ENCODE data around the gene TRIM27. TPM values are rescaled to one million over a fixed set of nuclear protein-coding genes. Genes with fewer than 3 reads are reported as not detected.
A peak's percentile ranks its signal among the peaks of the same experiment; 100 is the strongest.
"Not testable (repeated sequence)": the region's sequence is repeated elsewhere in the genome, so short reads cannot be mapped to it uniquely, and the experiment has no call there.

TRIM27 gene
- total and polyA plus RNA-seq, 10 of the 15 experiments (the other 5 are each of a cell fraction or from before 2014, with no cell fraction given), result 18.5 to 74.7 (median 58.0) TPM

DNA sequence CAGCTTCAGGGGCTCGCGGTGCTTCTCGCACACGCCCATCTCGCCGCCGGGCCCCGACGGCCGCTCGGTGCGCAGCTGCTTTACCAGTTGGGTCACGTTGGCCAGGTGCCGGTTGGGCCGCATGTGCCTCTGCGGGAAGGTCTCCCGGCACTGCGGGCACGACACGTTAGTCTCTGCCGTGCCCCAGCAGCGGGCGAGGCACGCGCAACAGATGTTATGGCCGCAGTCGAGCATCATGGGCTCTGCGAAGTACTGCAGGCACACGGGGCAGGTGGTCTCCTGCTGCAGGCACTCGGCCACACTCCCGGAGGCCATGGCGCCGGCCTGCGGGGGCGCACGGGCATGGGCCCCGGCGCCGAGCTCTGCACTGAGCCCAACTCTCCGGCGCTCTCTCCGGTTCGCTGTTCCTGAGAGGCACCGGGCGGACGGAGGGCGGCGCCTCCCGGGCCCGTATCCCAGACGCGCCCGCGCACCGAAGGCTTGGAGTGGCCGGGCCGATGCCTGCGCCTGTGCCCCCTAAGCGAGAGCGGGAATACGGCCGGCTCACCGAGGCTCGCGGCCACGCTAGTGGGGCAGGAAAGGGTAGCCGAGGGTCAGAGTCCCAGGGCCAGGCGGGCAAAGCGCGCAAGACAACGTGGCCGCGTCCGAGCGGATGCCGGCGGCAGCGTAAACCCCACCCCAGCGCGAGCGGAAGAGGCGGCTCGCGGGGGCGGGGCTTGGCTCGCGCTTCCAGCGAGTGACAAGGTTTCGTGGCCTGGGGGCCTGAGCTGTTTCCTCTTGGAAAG, at the start of gene TRIM27 (continued):
- TF ChIP-seq BHLHE40 (IDR thresholded peaks at IDR 0.05; ENCODE audit: borderline replicate concordance in 1 of 2, low read depth in 2 of 2, low read length in 1 of 2), result peak in 1 of 2 experiments; percentile 60; a peak in 1 of 4 replicates
- TF ChIP-seq HDGF (IDR thresholded peaks at IDR 0.05), result no peak
- TF ChIP-seq, protein P1, sequence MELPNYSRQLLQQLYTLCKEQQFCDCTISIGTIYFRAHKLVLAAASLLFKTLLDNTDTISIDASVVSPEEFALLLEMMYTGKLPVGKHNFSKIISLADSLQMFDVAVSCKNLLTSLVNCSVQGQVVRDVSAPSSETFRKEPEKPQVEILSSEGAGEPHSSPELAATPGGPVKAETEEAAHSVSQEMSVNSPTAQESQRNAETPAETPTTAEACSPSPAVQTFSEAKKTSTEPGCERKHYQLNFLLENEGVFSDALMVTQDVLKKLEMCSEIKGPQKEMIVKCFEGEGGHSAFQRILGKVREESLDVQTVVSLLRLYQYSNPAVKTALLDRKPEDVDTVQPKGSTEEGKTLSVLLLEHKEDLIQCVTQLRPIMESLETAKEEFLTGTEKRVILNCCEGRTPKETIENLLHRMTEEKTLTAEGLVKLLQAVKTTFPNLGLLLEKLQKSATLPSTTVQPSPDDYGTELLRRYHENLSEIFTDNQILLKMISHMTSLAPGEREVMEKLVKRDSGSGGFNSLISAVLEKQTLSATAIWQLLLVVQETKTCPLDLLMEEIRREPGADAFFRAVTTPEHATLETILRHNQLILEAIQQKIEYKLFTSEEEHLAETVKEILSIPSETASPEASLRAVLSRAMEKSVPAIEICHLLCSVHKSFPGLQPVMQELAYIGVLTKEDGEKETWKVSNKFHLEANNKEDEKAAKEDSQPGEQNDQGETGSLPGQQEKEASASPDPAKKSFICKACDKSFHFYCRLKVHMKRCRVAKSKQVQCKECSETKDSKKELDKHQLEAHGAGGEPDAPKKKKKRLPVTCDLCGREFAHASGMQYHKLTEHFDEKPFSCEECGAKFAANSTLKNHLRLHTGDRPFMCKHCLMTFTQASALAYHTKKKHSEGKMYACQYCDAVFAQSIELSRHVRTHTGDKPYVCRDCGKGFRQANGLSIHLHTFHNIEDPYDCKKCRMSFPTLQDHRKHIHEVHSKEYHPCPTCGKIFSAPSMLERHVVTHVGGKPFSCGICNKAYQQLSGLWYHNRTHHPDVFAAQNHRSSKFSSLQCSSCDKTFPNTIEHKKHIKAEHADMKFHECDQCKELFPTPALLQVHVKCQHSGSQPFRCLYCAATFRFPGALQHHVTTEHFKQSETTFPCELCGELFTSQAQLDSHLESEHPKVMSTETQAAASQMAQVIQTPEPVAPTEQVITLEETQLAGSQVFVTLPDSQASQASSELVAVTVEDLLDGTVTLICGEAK (IDR thresholded peaks at IDR 0.05; ENCODE audit: borderline replicate concordance), result peak; percentile 66; the same call in 1 of the 2 replicates
- TF ChIP-seq SPI1 (IDR thresholded peaks at IDR 0.05; ENCODE audit: borderline replicate concordance, insufficient read depth, low read depth, low read length), result 0 out of 2 replicates have a peak, but pooled peaks have one; percentile 18
- TF ChIP-seq, protein P2, sequence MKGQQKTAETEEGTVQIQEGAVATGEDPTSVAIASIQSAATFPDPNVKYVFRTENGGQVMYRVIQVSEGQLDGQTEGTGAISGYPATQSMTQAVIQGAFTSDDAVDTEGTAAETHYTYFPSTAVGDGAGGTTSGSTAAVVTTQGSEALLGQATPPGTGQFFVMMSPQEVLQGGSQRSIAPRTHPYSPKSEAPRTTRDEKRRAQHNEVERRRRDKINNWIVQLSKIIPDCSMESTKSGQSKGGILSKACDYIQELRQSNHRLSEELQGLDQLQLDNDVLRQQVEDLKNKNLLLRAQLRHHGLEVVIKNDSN (IDR thresholded peaks at IDR 0.05; ENCODE audit: borderline replicate concordance, extremely low read length, insufficient read depth, low read depth, low read length), result peak; percentile 3

DNA sequence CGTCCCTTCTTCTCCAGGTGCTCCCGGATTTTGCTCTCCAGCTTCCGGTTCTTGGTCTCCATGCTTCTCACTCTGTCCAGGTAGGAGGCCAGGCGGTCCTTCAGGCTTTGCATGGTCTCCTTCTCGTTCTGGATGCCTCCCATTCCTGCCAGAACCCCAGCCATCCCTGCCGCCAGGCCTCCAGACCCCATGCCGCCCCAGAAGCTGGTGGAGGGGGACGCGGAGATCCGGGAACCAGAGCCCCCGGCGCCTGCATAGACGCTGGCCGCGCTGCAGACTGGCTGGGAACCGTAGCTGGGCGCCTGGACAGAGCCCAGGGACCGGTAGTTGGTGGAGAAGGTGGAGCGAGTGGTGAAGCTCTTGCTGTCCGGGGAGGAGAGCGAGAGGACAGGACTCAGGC, 46.3 kb upstream of the TRIM27 start:
- SMC1A ChIA-PET (ENCODE audit: uncharacterized antibody, unreplicated experiment); H4K20me1 ChIP-seq (ENCODE audit: control insufficient read depth, insufficient read depth); BruUV-seq (replicated peaks); DNase-seq (ENCODE audit: low read depth, low spot score); CTCF ChIA-PET; RAD21 ChIA-PET (ENCODE audit: unreplicated experiment); H3K36me3 ChIP-seq (ENCODE audit: control insufficient read depth in 2 of 2, insufficient read depth in 2 of 2, low read length in 1 of 2); intact Hi-C loops (cut with micrococcal nuclease; ENCODE audit: unreplicated experiment); H3K9ac ChIP-seq (ENCODE audit: control insufficient read depth, insufficient read depth, low read length); H3K4me1 ChIP-seq (ENCODE audit: control insufficient read depth, insufficient read depth, low read length); in situ Hi-C loops (cut with MboI); H3K4me3 ChIP-seq; H3K4me2 ChIP-seq (ENCODE audit: control insufficient read depth, insufficient read depth); H3K27ac ChIP-seq (ENCODE audit: control insufficient read depth, insufficient read depth); H2AFZ ChIP-seq (ENCODE audit: control insufficient read depth, low read depth, low read length); POLR2A ChIA-PET; FAIRE-seq; H3K27me3 ChIP-seq (replicated peaks in 1 of 2; ENCODE audit: control insufficient read depth in 2 of 2, insufficient read depth in 2 of 2, low read length in 1 of 2); ATAC-seq; H3K9me3 ChIP-seq (replicated peaks; ENCODE audit: control insufficient read depth, insufficient read depth, low read length); H3K79me2 ChIP-seq (ENCODE audit: control insufficient read depth, insufficient read depth, low read length): not testable (repeated sequence)
- 73% methylated on average over 21 of the region's 21 CpGs for WGBS (ENCODE audit: insufficient coverage, insufficient replicate concordance, low lambda C conversion rate, missing lambda C conversion rate)
